Esophagus muscularis mucosa (tissue), 4 donors: Measurements from ENCODE around the gene UBE2D1. TPM values are rescaled to one million over a fixed set of nuclear protein-coding genes. Genes with fewer than 3 reads are reported as not detected.

Experiments used
- DNase-seq: peaks from one replicate; pipeline ENCODE4 v3.0.0-alpha.2; 2017; ENCODE audit errors: extremely low spot score
- H3K27ac ChIP-seq, 4 donors: fragments of 200-600 bp; sonication (generic); replicated peaks in 1 of 4; 1 replicate in 3 of 4; 2 replicates in 1 of 4; pipeline ENCODE4 v1.5.1; 2016 to 2019; ENCODE audit warnings: mild to moderate bottlenecking in 1 of 4
- H3K27me3 ChIP-seq, 4 donors: fragments of 200-600 bp; sonication (generic); one replicate each; pipeline versions ENCODE4 v1.5.1 to v1.6.0; 2016 to 2019
- H3K36me3 ChIP-seq, 4 donors: fragments of 200-600 bp; sonication (generic); one replicate each; pipeline ENCODE4 v1.5.1; 2016 to 2019
- H3K4me1 ChIP-seq, 4 donors: fragments of 200-600 bp; sonication (generic); one replicate each; pipeline ENCODE4 v1.5.1; 2016 to 2019
- H3K4me3 ChIP-seq, 4 donors: fragments of 200-600 bp; sonication (generic); 1 replicate in 2 of 4; 2 replicates in 2 of 4; pipeline ENCODE4 v1.5.1; 2016 to 2019; ENCODE audit warnings: mild to moderate bottlenecking in 4 of 4, moderate library complexity in 1 of 4
- H3K9me3 ChIP-seq, 4 donors: fragments of 200-600 bp; sonication (generic); 1 replicate in 3 of 4; 2 replicates in 1 of 4; pipeline ENCODE4 v1.5.1; 2016 to 2019
- EP300 ChIP-seq: sonication (generic); formaldehyde crosslinking; IDR thresholded peaks from one replicate; pipeline ENCODE4 v1.6.1; 2017; ENCODE audit warnings: antibody characterized with exemption
- POLR2A ChIP-seq: fragments of 450-650 bp; IDR thresholded peaks from one replicate; pipeline ENCODE4 v1.6.1; 2017; ENCODE audit warnings: antibody characterized with exemption, moderate library complexity, mild to moderate bottlenecking, low read depth
- POLR2AphosphoS5 ChIP-seq, 2 donors: sonication (generic); formaldehyde crosslinking; IDR thresholded peaks; one replicate each; pipeline ENCODE4 v1.6.1; 2017; ENCODE audit warnings: antibody characterized with exemption in 2 of 2
- WGBS: methylation state at CpG from one replicate; pipeline ENCODE4 v1.1.5; 2018; 5-methylcytosine and 5-hydroxymethylcytosine counted together
- intact Hi-C: fragments of 100-400 bp; cut with DNase I; formaldehyde crosslinking; loops from one replicate; pipeline ENCODE4 v1.15.1; 2023
- total RNA-seq, 4 donors: library from RNA; depleted of rRNA; stranded (reverse); fragments of >200 nt; gene quantifications; one replicate each; pipeline versions ENCODE4 v1.1.0 to v1.2.1, GENCODE V29; 2016
- TF ChIP-seq, protein P1 (sequence below), 3 experiments: fragments of 200-600 bp in 2 of 3; fragments of 450-650 bp in 1 of 3; sonication (generic) in 2 of 3; IDR thresholded peaks; one replicate each; pipeline ENCODE4 v1.5.1; 2017 to 2019; ENCODE audit warnings: antibody characterized with exemption in 3 of 3, mild to moderate bottlenecking in 2 of 3, moderate library complexity in 1 of 3

The UBE2D1 gene
- 10 to 100 TPM; 11.5 to 17.4 (median 15.3) TPM for total RNA-seq

DNA sequence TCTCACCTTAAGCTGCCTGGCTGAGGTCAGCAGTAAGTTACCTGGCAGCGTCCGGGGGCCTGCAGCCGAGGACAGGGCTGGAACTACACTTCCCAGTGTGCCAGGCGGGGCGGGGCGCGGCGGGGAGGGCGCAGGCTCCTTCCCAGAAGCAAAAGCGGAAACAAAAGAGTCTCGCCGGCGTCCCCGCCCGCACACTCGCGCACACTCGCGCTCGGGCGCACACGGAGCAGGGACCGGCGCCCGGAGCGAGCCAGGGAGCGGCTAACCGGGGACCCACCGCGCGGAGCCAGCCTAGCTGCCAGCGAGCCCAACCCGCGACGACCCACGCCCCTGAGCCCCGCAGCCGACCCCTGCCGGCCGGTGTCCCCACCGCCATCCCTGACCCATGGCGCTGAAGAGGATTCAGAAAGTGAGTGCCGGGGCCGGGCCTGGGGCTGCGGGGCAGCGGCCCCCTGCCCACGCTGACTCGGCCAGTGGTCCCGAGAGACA is at the start of gene UBE2D1:
Gene UBE2D1 (plus strand): TSS at position 190 of the 489 bp plus-strand sequence. CDS start 196 bp downstream, at position 386.
- H3K4me1 ChIP-seq, result peaks cover 7 to 22% (median 20%) of the 10 kb centered on the region in 4 donors
- peak within 1 kb of the TSS; percentile 84 to 91 (median 87) for H3K27ac ChIP-seq
- DNase-seq, result peak; percentile 97
- H3K36me3 ChIP-seq, result no peaks in the 10 kb centered on the region
- H3K4me3 ChIP-seq, result peak within 1 kb of the TSS; percentile 87 to 99 (median 94)
- H3K27me3 ChIP-seq, result no peaks in the 10 kb centered on the region
- no peaks in the 10 kb centered on the region for H3K9me3 ChIP-seq
- TF ChIP-seq POLR2AphosphoS5 (IDR thresholded peaks at IDR 0.05) (peak; percentile 85 to 97), POLR2A (peak; percentile 87), EP300 (no peak)
- TF ChIP-seq, protein P1, sequence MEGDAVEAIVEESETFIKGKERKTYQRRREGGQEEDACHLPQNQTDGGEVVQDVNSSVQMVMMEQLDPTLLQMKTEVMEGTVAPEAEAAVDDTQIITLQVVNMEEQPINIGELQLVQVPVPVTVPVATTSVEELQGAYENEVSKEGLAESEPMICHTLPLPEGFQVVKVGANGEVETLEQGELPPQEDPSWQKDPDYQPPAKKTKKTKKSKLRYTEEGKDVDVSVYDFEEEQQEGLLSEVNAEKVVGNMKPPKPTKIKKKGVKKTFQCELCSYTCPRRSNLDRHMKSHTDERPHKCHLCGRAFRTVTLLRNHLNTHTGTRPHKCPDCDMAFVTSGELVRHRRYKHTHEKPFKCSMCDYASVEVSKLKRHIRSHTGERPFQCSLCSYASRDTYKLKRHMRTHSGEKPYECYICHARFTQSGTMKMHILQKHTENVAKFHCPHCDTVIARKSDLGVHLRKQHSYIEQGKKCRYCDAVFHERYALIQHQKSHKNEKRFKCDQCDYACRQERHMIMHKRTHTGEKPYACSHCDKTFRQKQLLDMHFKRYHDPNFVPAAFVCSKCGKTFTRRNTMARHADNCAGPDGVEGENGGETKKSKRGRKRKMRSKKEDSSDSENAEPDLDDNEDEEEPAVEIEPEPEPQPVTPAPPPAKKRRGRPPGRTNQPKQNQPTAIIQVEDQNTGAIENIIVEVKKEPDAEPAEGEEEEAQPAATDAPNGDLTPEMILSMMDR (IDR thresholded peaks at IDR 0.05), result peak in 2 of 3 experiments; percentile 16 to 46
- intact Hi-C loops, result loop anchor here (5.0 kb wide), 1 partner anchor 52 kb away; the partner anchor contains the start of gene TFAM
- WGBS, result under 1% methylated on average over 16 of the region's 49 CpGs

DNA sequence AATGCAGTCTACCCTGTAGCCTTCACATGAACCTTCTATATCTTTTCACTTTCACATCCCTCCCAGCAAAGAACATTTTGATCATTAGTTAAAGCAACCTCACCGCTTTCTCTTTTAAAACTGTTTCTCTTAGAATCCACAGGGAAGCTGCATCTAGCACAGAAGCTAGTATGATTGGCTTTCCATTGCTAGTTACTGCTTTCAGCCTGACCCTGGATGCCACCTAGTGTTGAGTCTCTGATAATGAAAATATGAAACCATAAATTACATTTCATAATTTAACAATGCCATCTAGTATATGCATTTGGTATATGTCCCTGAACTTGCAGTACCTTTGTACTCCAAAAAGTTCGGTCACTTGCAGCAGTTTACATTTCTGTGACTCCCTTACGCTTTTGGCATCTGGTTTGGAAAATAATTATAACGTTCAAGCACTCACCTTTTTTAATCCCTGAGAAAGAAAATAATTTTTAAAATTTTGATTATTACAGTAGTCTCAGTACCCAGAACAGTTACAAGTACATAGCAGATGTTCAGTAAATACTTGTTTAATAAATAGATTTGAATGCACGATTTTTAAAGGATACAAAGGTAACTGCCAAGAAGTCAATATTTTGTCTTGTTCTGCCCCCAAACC is 43.1 kb upstream of the UBE2D1 start:
- H3K9me3 ChIP-seq, result no peaks in the 10 kb centered on the region
- WGBS, result 64% methylated on average over 5 of the region's 5 CpGs
- no peak overlapping the region for H3K27ac ChIP-seq
- no peak for TF ChIP-seq EP300
- TF ChIP-seq, protein P1 (IDR thresholded peaks at IDR 0.05), result peak; percentile 69 to 74 (median 71)
- H3K36me3 ChIP-seq, result peaks cover 0 to 5% (median 0%) of the 10 kb centered on the region in 4 donors
- intact Hi-C loops, result loop anchor here (2.0 kb wide), 1 partner anchor 115 kb away; no protein-coding TSS in a partner anchor
- no peak for DNase-seq
- no peaks in the 10 kb centered on the region for H3K27me3 ChIP-seq
- no peak overlapping the region for H3K4me3 ChIP-seq
- no peaks in the 10 kb centered on the region for H3K4me1 ChIP-seq

DNA sequence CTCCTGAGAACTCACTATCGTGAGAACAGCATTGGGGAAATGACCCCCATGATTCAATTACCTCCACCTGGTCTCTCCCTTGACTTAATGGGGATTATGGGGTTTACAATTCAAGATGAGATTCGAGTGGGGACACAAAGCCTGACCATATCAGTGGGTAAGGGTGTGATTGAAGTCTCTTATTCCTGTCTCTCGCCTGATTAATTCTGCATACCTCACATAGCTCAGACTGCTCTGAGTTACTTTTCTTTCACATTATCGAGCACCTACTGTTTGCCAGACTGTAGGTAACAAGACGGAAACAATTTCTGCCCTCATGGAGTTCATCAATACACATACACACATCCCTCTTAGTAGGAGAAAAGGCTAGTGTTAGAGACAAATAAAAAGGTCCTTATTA is 40.8 kb upstream of the UBE2D1 start:
- TF ChIP-seq POLR2A (no peak), POLR2AphosphoS5 (IDR thresholded peaks at IDR 0.05) (no peak), EP300 (no peak)
- TF ChIP-seq, protein P1 (IDR thresholded peaks at IDR 0.05), result no peak
- 74% methylated on average over 5 of the region's 5 CpGs for WGBS
- intact Hi-C loops, result no loop called here
- DNase-seq, result no peak
- no peaks in the 10 kb centered on the region for H3K9me3 ChIP-seq
- H3K4me3 ChIP-seq, result no peak overlapping the region
- peaks cover 0 to 3% (median 0%) of the 10 kb centered on the region in 4 donors for H3K36me3 ChIP-seq
- H3K27me3 ChIP-seq, result no peaks in the 10 kb centered on the region
- no peak overlapping the region for H3K27ac ChIP-seq
- no peaks in the 10 kb centered on the region for H3K4me1 ChIP-seq

DNA sequence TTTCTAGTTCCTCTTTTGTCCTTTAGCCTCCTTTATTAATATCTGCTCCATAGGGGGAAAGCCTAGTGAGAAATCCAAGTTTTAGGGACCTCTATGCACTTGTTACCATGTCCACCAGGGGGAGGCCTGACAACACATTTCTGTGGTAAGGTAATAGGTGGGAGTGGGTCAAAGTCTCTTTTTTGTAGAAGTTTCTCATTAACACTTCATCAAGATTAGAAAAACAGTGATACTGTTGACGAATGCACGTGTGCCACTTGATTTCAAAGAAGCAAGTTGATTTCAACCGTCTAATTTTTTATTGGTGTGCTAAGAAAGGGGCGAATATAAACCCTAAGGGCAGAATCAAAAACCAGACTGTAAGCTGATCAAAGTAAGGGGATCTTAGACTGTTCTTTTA is 35.2 kb upstream of the UBE2D1 start:
- H3K36me3 ChIP-seq, result no peaks in the 10 kb centered on the region
- no peak overlapping the region for H3K4me3 ChIP-seq
- TF ChIP-seq EP300 (no peak), POLR2AphosphoS5 (IDR thresholded peaks at IDR 0.05) (no peak), POLR2A (no peak)
- TF ChIP-seq, protein P1 (IDR thresholded peaks at IDR 0.05), result peak; percentile 71 to 82 (median 72)
- no peak overlapping the region for H3K27ac ChIP-seq
- intact Hi-C loops, result loop anchor here (2.0 kb wide), 1 partner anchor 85 kb away; the partner anchor contains the start of gene TFAM
- H3K27me3 ChIP-seq, result peaks cover 0 to 12% (median 0%) of the 10 kb centered on the region in 4 donors
- peaks cover 0 to 3% (median 0%) of the 10 kb centered on the region in 4 donors for H3K4me1 ChIP-seq
- H3K9me3 ChIP-seq, result no peaks in the 10 kb centered on the region
- 19% methylated on average over 4 of the region's 4 CpGs for WGBS
- no peak for DNase-seq
